Muscle of arm (tissue), 12 donors: Measurements from ENCODE around the gene TBCC. TPM values are rescaled to one million over a fixed set of nuclear protein-coding genes. Genes with fewer than 3 reads are reported as not detected.
A peak's percentile ranks its signal among the peaks of the same experiment; 100 is the strongest.
"Not testable (repeated sequence)": the region's sequence is repeated elsewhere in the genome, so short reads cannot be mapped to it uniquely, and the experiment has no call there.

ENCODE experiments used
- DNase-seq: peaks from one replicate; pipeline ENCODE4 v3.0.0-alpha.2; 2013
- polyA plus RNA-seq, 12 donors: library from polyadenylated mRNA; unstranded; fragments of 120-200 nt; gene quantifications; one replicate each; pipeline ENCODE4 v1.2.1, GENCODE V29; 2013; ENCODE audit not compliant: insufficient read length in 12 of 12

TBCC gene
- polyA plus RNA-seq, 12 donors = 12.9 to 25.0 (median 14.2) TPM; not detected in 1

- no peak for DNase-seq
Observed at GRCh38 chr6:42777126-42777822, 31.4 kb upstream of the TBCC start.

DNA sequence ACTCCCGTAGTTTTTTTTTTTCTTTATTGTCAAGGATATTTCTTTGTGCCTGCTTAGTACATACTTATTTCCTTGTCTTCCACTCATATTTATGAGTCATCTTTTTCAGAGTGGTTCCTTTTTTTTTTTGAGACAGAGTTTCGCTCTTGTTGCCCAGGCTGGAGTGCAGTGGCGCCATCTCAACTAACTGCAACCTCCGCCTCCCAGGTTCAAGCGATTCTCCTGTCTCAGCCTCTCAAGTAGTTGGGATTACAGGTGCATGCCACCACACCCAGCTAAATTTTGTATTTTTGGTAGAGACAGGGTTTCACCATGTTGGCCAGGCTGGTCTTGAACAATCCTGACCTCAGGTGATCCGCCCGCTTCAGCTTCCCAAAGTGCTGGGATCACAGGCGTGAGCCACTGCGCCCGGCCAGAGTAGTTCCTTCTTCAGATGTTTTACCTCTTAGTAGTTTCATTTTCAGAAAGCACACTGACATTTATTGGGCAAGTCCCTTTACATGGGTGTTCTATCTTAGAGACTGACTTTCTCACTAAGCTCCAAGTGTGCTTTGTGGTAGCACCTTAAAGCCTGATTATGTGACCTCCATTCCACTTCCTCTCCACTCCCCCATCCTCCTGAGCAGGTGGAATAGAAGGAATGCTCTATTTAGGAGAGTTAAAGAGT, 29.1 kb upstream of the TBCC start:
- DNase-seq = not testable (repeated sequence)

GRCh38 chr6:42774201-42774600, 28.3 kb upstream of the TBCC start:
- DNase-seq = no peak

DNA sequence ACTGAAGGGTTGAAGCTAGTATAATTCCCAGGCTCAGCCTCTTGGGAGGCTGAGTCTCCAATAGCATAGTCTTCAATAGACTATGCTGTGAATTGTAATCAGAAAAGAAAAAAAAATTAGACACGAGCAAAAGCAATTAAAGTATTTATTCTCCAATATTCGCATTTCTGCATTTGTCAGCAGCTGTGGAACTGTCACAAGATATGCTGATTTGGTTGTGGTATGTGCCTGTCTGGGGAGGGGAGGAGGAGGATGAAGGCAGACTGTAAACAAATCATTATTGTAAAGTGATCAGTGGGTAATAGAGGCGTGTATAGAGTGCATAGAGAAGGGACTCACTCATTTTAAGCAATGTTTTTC, 25.8 kb upstream of the TBCC start:
- DNase-seq = no peak

DNA sequence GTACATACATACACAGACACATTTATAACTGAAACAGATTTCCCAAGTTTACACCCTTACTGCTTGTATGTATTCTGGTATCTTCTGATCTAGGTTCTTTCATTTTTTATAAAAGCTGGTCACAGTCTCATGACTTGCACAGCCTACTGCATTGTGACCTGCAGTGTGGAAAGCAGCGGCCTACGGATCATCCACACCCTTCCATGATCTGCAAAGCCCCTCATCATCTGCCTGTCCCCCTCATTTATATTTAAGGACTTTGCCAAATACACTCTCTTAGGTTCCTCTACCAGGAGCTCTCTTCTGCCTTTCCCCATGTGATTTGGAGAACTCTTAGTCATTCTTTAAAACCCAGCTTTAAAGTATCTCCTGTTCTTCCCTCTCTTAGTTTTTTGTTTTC, 23.9 kb upstream of the TBCC start:
- DNase-seq = no peak

DNA sequence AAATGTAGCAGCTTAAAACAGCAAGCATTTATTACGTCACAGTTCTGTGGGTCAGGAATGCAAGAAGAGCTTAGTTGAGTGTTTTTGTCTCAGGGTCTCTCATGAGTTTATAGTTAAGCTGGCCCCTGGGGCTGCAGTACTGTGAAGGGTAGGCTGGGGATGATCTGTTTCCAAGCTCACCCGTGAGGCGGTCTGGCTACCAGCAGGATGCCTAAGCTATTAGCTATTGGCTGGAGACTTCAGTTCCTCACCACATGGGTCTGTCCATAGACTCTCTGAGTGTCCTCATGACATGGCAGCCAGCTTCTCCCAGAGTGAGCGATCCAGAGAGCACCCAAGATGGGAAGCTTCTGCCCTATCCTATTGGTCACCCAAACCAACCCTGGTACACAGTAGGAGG, 23.1 kb upstream of the TBCC start:
- no peak for DNase-seq

DNA sequence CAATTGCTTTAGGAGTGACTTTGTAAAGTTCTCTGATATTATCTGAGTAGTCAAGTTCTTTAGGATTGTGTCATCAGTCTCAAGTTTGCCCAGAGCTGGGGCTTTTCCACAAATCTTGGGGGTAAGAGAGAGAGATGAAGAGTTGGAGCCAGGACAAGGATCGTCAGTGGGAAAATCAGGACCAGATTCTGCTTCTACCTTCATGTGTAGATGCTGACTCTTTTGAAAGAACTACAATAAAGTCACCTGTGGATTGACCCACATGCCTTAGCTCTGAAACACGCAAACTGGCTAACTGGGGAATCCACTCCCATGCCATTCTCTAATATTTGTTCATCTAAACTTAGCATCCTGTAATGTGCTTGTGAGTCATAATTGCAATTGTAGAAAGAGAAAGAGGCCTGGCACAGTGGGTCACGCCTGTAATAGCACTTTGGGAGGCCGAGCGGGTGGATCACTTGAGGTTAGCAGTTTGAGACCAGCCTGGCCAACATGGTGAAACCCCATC, 20.3 kb upstream of the TBCC start:
- DNase-seq = no peak

DNA sequence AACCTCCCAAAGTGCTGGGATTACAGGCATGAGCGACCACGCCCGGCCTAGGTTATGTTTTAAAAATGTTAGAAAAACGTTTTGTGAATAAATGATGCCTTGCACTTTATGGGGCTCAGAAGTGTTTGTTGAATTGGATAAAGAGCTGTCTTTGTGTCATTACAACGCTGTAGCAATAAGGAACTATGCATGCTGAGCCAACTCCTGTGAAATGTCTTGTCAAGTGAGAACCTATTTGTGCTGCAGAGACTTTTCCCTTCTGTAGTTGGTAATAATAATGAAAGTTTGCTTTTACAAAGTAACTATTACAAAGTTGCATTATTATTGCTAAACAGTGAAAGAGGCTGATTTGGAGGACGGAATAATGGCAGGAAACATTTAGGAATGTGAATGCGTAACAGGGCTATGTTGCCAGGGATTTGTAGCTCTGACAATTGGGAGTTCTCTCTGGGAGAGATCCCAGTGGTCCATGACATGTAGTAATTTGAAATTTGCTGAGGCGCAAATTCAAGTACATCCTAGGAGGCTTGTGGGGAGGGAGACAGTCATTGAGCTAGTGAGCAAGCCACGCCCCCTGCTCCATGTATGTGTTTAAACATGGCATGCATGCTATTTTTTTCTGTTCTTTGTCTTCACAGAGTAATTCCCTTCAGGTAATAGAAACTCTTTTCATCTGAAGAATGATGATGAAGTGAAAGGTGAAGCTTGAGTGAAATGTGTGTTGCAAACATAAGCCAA, 19.2 kb upstream of the TBCC start:
- DNase-seq = no peak

DNA sequence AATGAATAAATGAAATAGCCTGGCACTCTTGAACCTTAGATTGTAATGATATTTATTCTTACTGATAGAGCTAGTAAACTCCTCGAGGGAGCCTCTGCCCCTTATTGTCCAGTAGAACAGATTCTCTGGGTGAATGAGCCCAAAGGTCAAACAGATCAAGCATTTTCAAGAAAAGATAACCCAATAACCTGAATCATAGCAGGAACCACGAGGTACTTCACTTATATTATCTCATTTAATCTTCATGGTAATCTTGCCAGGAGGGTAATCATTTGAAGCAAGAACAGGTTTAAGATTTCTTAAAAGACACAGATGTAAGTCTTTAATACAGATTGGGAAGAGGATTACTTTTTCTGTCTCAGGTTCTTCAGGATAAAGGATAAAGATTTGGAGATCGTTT, 17.0 kb upstream of the TBCC start:
- DNase-seq = no peak

DNA sequence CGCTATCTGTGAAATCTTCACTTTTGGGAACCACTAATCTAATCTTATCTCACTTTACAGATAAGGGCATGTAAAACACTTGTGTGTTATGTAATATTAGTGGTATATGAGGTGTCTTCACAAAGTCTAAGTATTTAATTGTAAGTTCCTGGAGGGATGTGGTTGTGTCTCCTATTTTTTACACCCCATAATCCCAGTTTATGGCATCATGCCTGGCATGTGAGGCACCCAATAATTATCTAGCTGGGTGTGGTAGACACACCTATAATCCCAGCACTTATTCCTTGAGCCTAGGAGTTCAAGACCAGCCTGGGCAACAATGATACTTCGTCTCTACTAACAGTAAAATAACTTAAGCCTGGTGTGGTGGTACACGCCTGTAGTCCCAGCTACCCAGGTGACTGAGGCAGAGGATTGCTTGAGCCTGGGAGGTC, 16.5 kb upstream of the TBCC start:
- DNase-seq = no peak

- no peak for DNase-seq
Observed at GRCh38 chr6:42761287-42762067, 15.6 kb upstream of the TBCC start.

DNA sequence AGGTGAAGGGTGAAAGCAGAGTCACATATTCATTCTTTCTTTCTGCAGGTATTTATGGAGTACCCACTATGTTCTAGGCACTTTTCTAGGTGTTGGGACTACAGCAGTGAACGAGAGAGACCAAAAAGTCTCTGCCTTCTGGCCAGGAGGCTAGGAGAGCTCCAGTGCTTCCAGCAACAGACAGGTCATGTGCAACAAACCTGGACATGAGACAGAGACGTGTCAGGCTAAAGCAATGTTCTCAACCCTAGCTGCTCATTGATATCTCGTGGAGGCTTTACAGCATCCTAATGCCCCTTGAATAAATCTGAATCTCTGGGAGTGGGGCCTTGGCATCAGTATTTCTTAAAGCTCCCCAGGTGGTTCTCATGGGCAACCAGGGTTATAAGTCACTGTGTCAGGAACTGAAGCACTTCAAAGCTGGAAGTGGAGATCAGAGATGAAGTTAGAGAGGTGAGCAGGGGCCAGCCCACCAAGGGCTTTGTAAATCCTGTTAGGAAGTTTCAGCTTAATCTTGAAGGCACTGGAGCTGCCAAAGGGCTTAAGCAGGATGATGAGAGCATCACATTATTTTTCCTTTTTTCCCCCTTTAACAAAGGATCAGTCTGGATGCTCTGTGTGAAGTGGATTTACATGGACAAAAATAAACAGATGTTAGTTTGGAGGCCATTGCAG, 13.0 kb upstream of the TBCC start:
- DNase-seq = no peak

- no peak for DNase-seq
Observed at GRCh38 chr6:42756722-42757121, 10.8 kb upstream of the TBCC start.

DNA sequence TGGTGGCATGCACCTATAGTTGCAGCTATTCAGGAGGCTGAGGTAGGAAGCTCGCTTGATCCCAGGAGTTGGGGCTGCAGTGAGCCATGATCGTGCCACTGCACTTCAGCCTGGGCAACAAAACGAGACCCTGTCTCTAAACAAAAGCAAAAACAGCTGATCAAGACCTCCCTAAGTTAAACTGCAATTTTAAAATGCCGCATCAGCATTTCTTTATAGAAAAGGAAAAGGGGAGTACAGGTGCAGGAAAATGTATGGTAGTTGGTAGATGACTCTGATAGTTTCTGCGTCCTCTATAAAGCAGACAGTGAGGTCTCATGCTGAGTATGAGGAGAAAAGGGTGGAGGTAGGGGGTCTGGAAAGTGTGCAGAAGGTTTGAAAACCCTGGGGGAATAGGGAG, 8.9 kb upstream of the TBCC start:
- DNase-seq = no peak

DNA sequence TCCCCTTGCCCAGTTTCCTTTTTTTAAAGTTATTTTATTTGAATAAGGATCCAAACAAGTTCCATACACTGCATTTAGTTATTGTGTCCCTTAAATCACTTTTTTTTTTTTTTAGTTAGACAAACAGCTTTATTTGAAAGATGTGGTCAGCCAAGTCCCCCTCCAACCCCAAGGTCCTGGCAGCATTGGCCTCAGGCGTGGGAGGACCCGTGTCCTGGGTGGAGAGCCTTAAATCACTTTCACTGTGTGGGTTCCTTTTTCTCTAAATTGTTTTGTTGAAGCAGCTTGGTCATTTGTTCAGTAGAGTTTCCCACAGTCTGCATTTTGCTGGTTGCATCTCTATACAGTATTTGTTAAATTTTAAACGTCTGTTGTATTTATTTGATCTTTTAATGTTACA, 5.2 kb upstream of the TBCC start:
- no peak for DNase-seq

DNA sequence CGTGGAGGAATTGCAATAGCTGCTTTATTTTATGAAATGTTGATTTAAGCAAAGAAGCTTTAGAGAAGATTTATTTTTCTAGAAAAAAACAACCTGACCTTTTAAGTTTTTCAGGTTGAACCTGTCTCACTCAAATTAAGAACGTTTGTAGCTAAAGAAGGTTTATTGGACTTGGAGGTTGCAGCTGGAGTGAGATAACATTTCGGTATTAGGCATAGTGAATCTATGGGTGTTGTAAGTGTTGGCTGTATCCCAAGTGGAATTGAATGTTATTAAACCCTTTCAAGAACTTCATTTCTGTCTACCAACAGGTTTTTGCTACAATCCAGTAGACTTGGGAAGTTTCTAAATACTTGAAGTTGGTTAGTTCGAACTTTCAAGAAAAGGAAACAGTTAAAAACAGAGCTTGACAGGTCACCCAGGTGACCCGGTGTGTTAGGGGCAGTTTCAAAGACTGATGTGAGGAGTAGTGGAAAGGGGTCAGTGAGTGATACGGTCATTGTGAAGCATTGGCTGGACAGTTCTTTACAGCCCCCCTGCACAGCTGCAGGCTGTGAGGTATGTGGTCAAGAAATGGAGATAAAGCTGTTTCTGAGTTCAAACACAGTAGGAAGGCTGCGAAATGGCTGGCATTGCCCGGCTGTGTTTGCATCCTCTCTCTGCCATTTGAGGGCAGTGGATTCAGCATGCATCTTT, 2.4 kb upstream of the TBCC start:
- no peak for DNase-seq

DNA sequence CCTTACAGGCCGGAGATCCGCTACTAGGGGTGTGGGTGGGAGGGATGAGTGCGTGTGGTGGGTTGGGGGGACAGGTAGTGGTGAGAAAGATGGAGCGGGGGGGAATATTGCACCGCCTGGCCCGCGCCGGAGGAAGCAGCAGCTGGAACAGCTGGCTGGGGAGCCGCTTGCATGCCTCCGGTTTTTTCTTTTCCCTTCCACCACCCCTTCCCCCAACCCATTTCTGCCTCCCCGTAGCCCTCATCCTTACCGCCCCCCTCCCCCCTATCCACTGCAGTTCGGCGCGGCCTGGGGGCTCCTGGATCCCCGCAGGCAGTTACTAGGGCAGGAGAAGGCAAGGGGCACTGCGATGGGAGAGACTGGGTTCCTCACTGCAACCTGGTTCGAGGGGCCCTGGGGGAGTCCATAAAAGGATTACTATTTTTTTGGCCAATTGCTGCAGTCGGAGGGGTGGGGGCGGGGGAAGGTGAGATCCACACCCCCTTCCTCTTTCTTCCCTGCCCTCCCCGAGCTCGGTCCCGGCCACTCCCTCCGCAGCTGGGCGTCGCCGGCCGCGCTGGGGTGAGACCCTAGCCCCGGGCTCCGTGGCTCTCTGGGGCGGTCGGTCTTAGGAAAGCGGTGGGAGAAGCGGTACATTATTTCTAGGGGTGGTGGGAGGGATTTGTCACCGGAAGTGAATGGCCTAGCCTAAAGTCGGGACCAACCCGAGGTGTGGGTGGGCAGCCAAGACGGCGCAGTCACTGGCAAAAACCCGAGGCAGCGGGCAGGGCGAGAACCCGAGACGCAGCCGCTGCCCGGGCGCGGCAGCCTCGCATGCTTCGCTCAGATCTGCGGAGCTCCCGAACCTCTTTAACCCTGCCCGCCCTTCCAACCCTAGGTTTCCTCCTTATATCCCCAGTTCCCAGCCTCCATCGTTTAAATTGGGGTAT, 824 bp upstream of the TBCC start:
- DNase-seq = peak; percentile 86

DNA sequence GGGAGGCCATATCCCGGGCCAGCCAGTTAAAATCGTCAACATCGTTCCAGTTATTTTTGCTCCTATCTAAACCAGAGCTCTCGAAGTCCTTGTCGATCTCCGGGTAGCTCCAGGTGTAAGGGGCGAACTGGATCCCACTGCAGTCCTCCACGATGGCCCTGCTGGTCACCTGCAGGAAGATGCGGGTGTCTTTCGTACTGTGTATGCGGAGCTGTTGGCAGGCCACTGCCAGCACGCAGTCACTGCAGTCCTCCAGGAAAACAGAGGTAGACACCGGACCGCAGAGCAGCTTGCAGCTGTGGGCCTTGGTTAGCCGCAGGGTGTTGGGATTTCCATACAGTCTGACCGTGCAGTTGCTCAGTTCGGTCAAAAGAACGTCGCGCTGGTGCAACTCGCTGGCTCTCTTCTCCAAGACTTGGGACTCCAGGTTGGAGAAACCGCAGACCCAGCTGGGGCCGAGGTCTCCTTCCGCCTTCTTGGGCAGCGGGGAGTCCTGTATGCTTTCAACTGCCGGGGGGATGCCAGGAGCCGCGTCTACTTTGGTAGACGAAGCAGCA, 742 bp downstream of the TBCC start:
- peak; percentile 33 for DNase-seq

- DNase-seq = no peak
Observed at GRCh38 chr6:42744351-42744893, 1.5 kb downstream of the TBCC start.
